Hepatocyte (in vitro differentiated cells): ENCODE measurements around the gene CPN2. TPM values are rescaled to one million over a fixed set of nuclear protein-coding genes. Genes with fewer than 3 reads are reported as not detected.

Source experiments
- DNase-seq: peaks from one replicate; pipeline ENCODE4 v3.0.0-alpha.2; 2016; ENCODE audit warnings: low spot score
- H2AFZ ChIP-seq: fragments of 200-600 bp; sonication (generic); 2 replicates; pipeline ENCODE4 v1.6.0; 2016; ENCODE audit warnings: antibody characterized with exemption, mild to moderate bottlenecking
- H3K27ac ChIP-seq: fragments of 200-600 bp; sonication (generic); 2 replicates; pipeline ENCODE4 v1.5.1; 2016; ENCODE audit warnings: mild to moderate bottlenecking
- H3K27me3 ChIP-seq: fragments of 200-600 bp; sonication (generic); 2 replicates; pipeline ENCODE4 v1.6.1; 2016
- H3K36me3 ChIP-seq: fragments of 200-600 bp; sonication (generic); replicated peaks from 2 replicates; pipeline ENCODE4 v1.5.1; 2016; ENCODE audit warnings: low read depth; ENCODE audit not compliant: insufficient read depth
- H3K4me1 ChIP-seq: fragments of 200-600 bp; sonication (generic); 2 replicates; pipeline ENCODE4 v1.5.1; 2016; ENCODE audit warnings: mild to moderate bottlenecking, moderate library complexity; ENCODE audit not compliant: insufficient read depth
- H3K4me2 ChIP-seq: fragments of 200-600 bp; sonication (generic); 2 replicates; pipeline ENCODE4 v1.6.0; 2016
- H3K4me3 ChIP-seq: fragments of 200-600 bp; sonication (generic); 2 replicates; pipeline ENCODE4 v1.5.1; 2016; ENCODE audit warnings: mild to moderate bottlenecking
- H3K79me2 ChIP-seq: fragments of 200-600 bp; sonication (generic); 2 replicates; pipeline ENCODE4 v1.6.0; 2017; ENCODE audit warnings: mild to moderate bottlenecking
- H3K9me2 ChIP-seq: fragments of 200-600 bp; sonication (generic); replicated peaks from 2 replicates; pipeline ENCODE4 v1.6.0; 2017; ENCODE audit warnings: mild to moderate bottlenecking; ENCODE audit not compliant: insufficient read depth
- H3K9me3 ChIP-seq: fragments of 200-600 bp; sonication (generic); 2 replicates; pipeline ENCODE4 v1.5.1; 2016; ENCODE audit warnings: low read depth, mild to moderate bottlenecking
- H4K20me1 ChIP-seq: fragments of 200-600 bp; sonication (generic); 2 replicates; pipeline ENCODE4 v1.6.0; 2016; ENCODE audit warnings: mild to moderate bottlenecking; ENCODE audit not compliant: insufficient read depth, poor library complexity, severe bottlenecking
- EZH2 ChIP-seq: fragments of 200-600 bp; sonication (generic); IDR thresholded peaks from 2 replicates; pipeline ENCODE4 v1.6.1; 2016; ENCODE audit warnings: antibody characterized with exemption, mild to moderate bottlenecking, borderline replicate concordance
- EZH2phosphoT487 ChIP-seq: fragments of 200-600 bp; sonication (generic); IDR thresholded peaks from one replicate; pipeline ENCODE4 v1.6.1; 2018; ENCODE audit warnings: antibody characterized with exemption, mild to moderate bottlenecking, low read depth, moderate library complexity; ENCODE audit not compliant: unreplicated experiment, severe bottlenecking
- WGBS: methylation state at CpG from one replicate; pipeline ENCODE4 v1.1.6; 2016; ENCODE audit warnings: low lambda C conversion rate; ENCODE audit errors: missing lambda C conversion rate; 5-methylcytosine and 5-hydroxymethylcytosine counted together
- polyA plus RNA-seq: library from polyadenylated mRNA; unstranded; fragments of >200 nt; fragmentation: Nextera tagmentation; extraction: Ambion mirVana; gene quantifications from 2 replicates; pipeline ENCODE4 v1.2.1, GENCODE V29; 2016
- total RNA-seq: library from RNA; depleted of rRNA; stranded (reverse); fragments of >200 nt; gene quantifications from 2 replicates; pipeline ENCODE4 v1.2.3, GENCODE V29; 2014
- TF ChIP-seq, protein P1 (sequence below): fragments of 200-600 bp; sonication (generic); IDR thresholded peaks from 2 replicates; pipeline ENCODE4 v1.5.1; 2016; ENCODE audit warnings: antibody characterized with exemption, mild to moderate bottlenecking; ENCODE audit not compliant: poor library complexity

Gene CPN2
- total and polyA plus RNA-seq, 2 experiments from 2014 or later: 3.3 to 4.6 TPM

DNA sequence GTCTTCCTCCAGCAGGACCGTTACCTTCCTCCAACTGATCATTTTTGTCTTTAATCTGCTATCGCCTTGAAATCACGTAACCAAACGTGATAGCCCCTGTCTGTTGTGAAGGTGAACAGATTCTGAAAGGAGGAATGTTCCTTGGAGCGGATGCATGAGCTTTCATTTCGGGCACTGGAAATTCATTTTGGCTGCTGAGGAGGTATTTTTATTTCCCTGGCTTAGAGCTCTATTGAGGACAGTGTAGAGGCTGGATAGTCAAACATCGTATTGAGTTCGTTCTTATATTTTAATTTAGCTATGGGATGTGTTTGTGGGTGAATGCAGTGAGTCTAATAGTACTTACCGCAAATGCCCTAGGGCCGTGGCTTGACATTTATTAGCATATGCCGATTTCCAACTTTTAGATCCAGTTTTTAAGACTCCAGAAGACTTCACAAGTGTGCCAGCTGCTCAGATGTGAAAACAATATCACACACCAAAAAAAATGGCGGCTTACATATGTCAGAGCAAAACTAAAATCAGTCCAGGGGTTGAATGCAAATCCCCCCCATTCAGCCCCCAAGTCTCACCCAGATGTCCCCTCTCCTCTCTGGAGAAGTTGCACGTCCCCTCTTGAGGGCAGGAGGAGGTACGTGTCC lies 22.1 kb downstream of the CPN2 start:
- 77% methylated on average over 14 of the region's 14 CpGs for WGBS
- H3K27ac ChIP-seq: no peak overlapping the region
- H3K79me2 ChIP-seq: no peaks in the 10 kb centered on the region
- no peaks in the 10 kb centered on the region for H3K27me3 ChIP-seq
- no peaks in the 10 kb centered on the region for H4K20me1 ChIP-seq
- TF ChIP-seq EZH2phosphoT487 (no peak), EZH2 (no peak)
- TF ChIP-seq, protein P1, sequence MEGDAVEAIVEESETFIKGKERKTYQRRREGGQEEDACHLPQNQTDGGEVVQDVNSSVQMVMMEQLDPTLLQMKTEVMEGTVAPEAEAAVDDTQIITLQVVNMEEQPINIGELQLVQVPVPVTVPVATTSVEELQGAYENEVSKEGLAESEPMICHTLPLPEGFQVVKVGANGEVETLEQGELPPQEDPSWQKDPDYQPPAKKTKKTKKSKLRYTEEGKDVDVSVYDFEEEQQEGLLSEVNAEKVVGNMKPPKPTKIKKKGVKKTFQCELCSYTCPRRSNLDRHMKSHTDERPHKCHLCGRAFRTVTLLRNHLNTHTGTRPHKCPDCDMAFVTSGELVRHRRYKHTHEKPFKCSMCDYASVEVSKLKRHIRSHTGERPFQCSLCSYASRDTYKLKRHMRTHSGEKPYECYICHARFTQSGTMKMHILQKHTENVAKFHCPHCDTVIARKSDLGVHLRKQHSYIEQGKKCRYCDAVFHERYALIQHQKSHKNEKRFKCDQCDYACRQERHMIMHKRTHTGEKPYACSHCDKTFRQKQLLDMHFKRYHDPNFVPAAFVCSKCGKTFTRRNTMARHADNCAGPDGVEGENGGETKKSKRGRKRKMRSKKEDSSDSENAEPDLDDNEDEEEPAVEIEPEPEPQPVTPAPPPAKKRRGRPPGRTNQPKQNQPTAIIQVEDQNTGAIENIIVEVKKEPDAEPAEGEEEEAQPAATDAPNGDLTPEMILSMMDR: no peak
- H2AFZ ChIP-seq: no peak overlapping the region
- H3K36me3 ChIP-seq: no peaks in the 10 kb centered on the region
- no peaks in the 10 kb centered on the region for H3K9me2 ChIP-seq
- DNase-seq: no peak
- H3K4me3 ChIP-seq: no peak overlapping the region
- peaks cover 8% of the 10 kb centered on the region for H3K4me1 ChIP-seq
- no peaks in the 10 kb centered on the region for H3K9me3 ChIP-seq
- H3K4me2 ChIP-seq: no peak overlapping the region

GRCh38 chr3:194328053-194328657 lies 23.0 kb downstream of the CPN2 start:
- no peak for TF ChIP-seq EZH2
- TF ChIP-seq, protein P1: no peak
- no peak for TF ChIP-seq EZH2phosphoT487
- Histone ChIP-seq H2AFZ (no peak overlapping the region), H3K4me2 (no peak overlapping the region), H3K4me1 (peaks cover 11% of the 10 kb centered on the region), H3K4me3 (no peak overlapping the region), H3K79me2 (no peaks in the 10 kb centered on the region), H3K27ac (no peak overlapping the region), H3K27me3 (no peaks in the 10 kb centered on the region), H3K36me3 (no peaks in the 10 kb centered on the region), H3K9me2 (no peaks in the 10 kb centered on the region), H3K9me3 (no peaks in the 10 kb centered on the region), H4K20me1 (no peaks in the 10 kb centered on the region)
- no peak for DNase-seq
- WGBS: 84% methylated on average over 26 of the region's 27 CpGs

- Histone ChIP-seq H3K36me3 (no peaks in the 10 kb centered on the region), H3K4me3 (no peak overlapping the region), H2AFZ (no peak overlapping the region), H3K9me3 (no peaks in the 10 kb centered on the region), H4K20me1 (no peaks in the 10 kb centered on the region), H3K9me2 (no peaks in the 10 kb centered on the region), H3K79me2 (no peaks in the 10 kb centered on the region), H3K4me2 (no peak overlapping the region), H3K27ac (no peak overlapping the region), H3K27me3 (no peaks in the 10 kb centered on the region), H3K4me1 (peaks cover 15% of the 10 kb centered on the region)
- 94% methylated on average over 3 of the region's 5 CpGs for WGBS
- TF ChIP-seq, protein P1: no peak
- TF ChIP-seq EZH2 (no peak), EZH2phosphoT487 (no peak)
- no peak for DNase-seq
These were observed 23.7 kb downstream of the CPN2 start for GRCh38 chr3:194327218-194328052.
